GM12865 (cell line): ENCODE data around the gene PGM1.

Experiments
- DNase-seq: peaks from one replicate; pipeline ENCODE4 v3.0.0; 2010; ENCODE audit warnings: low read depth
- H3K4me3 ChIP-seq: 2 replicates; pipeline ENCODE4 v1.5.1; 2011; ENCODE audit warnings: mild to moderate bottlenecking, low read depth, low read length, control low read depth
- TF ChIP-seq, protein P1 (sequence below): IDR thresholded peaks from 2 replicates; pipeline ENCODE4 v1.5.1; 2011; ENCODE audit warnings: low read length, control low read depth, low read depth, inconsistent platforms; ENCODE audit not compliant: insufficient read depth; ENCODE audit errors: missing control alignments

PGM1 gene

DNA sequence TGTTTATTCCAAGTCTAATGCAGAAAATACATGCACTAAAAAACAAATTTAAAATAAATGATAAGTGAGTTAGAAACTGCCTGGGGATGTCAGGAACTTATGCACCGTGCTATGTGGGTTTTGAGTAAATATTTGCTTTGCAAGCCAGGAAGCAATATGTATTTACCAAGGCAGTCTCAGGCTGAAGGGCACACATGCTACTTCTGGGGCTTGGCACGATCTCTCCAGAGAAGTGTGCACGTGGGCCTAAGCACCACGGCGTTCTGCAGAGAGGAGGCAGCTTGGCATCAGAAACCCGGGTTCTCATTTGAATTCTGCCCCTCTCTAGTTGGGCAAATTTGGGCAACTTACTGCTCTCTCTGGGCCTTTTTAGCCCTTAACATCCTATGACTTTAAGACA is 108.0 kb downstream of the PGM1 start:
- H3K4me3 ChIP-seq: no peak overlapping the region
- TF ChIP-seq, protein P1, sequence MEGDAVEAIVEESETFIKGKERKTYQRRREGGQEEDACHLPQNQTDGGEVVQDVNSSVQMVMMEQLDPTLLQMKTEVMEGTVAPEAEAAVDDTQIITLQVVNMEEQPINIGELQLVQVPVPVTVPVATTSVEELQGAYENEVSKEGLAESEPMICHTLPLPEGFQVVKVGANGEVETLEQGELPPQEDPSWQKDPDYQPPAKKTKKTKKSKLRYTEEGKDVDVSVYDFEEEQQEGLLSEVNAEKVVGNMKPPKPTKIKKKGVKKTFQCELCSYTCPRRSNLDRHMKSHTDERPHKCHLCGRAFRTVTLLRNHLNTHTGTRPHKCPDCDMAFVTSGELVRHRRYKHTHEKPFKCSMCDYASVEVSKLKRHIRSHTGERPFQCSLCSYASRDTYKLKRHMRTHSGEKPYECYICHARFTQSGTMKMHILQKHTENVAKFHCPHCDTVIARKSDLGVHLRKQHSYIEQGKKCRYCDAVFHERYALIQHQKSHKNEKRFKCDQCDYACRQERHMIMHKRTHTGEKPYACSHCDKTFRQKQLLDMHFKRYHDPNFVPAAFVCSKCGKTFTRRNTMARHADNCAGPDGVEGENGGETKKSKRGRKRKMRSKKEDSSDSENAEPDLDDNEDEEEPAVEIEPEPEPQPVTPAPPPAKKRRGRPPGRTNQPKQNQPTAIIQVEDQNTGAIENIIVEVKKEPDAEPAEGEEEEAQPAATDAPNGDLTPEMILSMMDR: no peak
- no peak for DNase-seq

DNA sequence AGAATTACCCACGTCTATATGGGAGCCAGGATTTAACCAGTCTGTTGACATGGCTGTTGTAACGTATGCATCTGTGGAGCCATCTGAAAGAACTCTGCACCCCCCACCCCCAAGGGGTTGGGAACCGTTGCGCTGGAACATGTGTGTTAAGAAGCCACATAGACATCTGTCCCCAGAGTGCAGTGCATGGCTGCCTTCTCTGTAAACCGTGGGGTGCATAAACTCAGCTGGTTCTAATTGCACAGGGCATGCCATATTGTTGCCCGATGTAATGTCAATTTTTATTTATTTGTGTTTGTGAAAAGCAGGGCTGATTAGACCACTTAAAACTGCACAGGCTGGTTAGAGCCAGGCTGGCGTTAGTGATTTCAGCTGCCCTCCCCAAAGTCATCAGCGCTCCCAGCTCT is 110.5 kb downstream of the PGM1 start:
- no peak for DNase-seq
- TF ChIP-seq, protein P1: no peak
- no peak overlapping the region for H3K4me3 ChIP-seq

- H3K4me3 ChIP-seq: no peak overlapping the region
- no peak for DNase-seq
- TF ChIP-seq, protein P1: no peak
Measured at GRCh38 chr1:63704443-63704842, 111.2 kb downstream of the PGM1 start.

- no peak overlapping the region for H3K4me3 ChIP-seq
- TF ChIP-seq, protein P1: no peak
- no peak for DNase-seq
Measured at GRCh38 chr1:63705078-63705477, 111.9 kb downstream of the PGM1 start.

GRCh38 chr1:63709267-63709828 is 116.1 kb downstream of the PGM1 start:
- DNase-seq: no peak
- H3K4me3 ChIP-seq: no peak overlapping the region
- TF ChIP-seq, protein P1: no peak
